HEK293 (cell line): Measurements from ENCODE around the gene ERBIN.
A peak's percentile ranks its signal among the peaks of the same experiment; 100 is the strongest.
"Not testable (repeated sequence)": the region's sequence is repeated elsewhere in the genome, so short reads cannot be mapped to it uniquely, and the experiment has no call there.

Experiments used
- CTCF ChIA-PET: fragments of 350-600 bp; formaldehyde crosslinking; extraction: SDS; loops from one replicate; lab custom pipeline; 2021; ENCODE audit warnings: antibody characterized with exemption; lab: Yijun Ruan, JAX
- POLR2A ChIA-PET: fragments of 300-600 bp; formaldehyde crosslinking; extraction: SDS; loops from one replicate; lab custom pipeline; 2020; ENCODE audit warnings: antibody characterized with exemption, inconsistent platforms; lab: Yijun Ruan, JAX
- H3K27ac ChIP-seq: fragments of 200-500 bp; sonication (Bioruptor generic); 2 replicates; pipeline ENCODE4 v1.5.1; 2014; ENCODE audit warnings: low read depth, low read length, control low read depth, inconsistent platforms; ENCODE audit errors: extremely low read depth
- H3K36me3 ChIP-seq, 2 experiments: fragments of 200-500 bp in 1 of 2; sonication (Bioruptor generic) in 1 of 2; 1 replicate in 1 of 2; 2 replicates in 1 of 2; pipeline ENCODE4 v1.5.1; 2014 to 2017; ENCODE audit warnings: inconsistent platforms in 2 of 2, low read length in 2 of 2; ENCODE audit not compliant: control insufficient read depth in 2 of 2, insufficient read depth in 1 of 2
- H3K4me1 ChIP-seq: fragments of 200-500 bp; sonication (Bioruptor generic); 2 replicates; pipeline ENCODE4 v1.5.1; 2014; ENCODE audit warnings: mild to moderate bottlenecking, low read length, inconsistent platforms; ENCODE audit not compliant: control insufficient read depth, insufficient read depth
- H3K4me3 ChIP-seq: 2 replicates; pipeline ENCODE4 v1.5.1; 2011; ENCODE audit warnings: low read depth, mild to moderate bottlenecking, control low read depth, low read length, moderate library complexity
- H3K9me3 ChIP-seq: fragments of 200-500 bp; sonication (Bioruptor generic); 2 replicates; pipeline ENCODE4 v1.5.1; 2014; ENCODE audit warnings: low read depth, low read length, inconsistent platforms; ENCODE audit not compliant: control insufficient read depth, insufficient read depth
- AEBP2 ChIP-seq: fragments of 450-650 bp; formaldehyde crosslinking; IDR thresholded peaks from 2 replicates; pipeline ENCODE4 v1.5.1; 2016; ENCODE audit warnings: missing biosample characterization, missing genetic modification characterization, borderline replicate concordance
- MZF1 ChIP-seq: fragments of 450-650 bp; formaldehyde crosslinking; IDR thresholded peaks from 2 replicates; pipeline ENCODE4 v1.5.1; 2017; ENCODE audit warnings: missing biosample characterization, missing genetic modification characterization, borderline replicate concordance
- SALL2 ChIP-seq: fragments of 450-650 bp; formaldehyde crosslinking; IDR thresholded peaks from 2 replicates; pipeline ENCODE4 v1.5.0; 2017; ENCODE audit warnings: missing biosample characterization, mild to moderate bottlenecking, missing genetic modification characterization, borderline replicate concordance
- SCRT2 ChIP-seq: fragments of 450-650 bp; formaldehyde crosslinking; IDR thresholded peaks from 2 replicates; pipeline ENCODE4 v1.5.1; 2016; ENCODE audit warnings: missing biosample characterization, missing genetic modification characterization
- ZBTB7A ChIP-seq: fragments of 450-650 bp; formaldehyde crosslinking; IDR thresholded peaks from 2 replicates; pipeline ENCODE4 v1.5.1; 2016; ENCODE audit warnings: low read depth, missing biosample characterization, missing genetic modification characterization
- ZFP3 ChIP-seq: fragments of 450-650 bp; formaldehyde crosslinking; IDR thresholded peaks from 2 replicates; pipeline ENCODE4 v1.5.1; 2016; ENCODE audit warnings: low read depth, missing biosample characterization, missing genetic modification characterization
- ZNF146 ChIP-seq: fragments of 450-650 bp; formaldehyde crosslinking; IDR thresholded peaks from 2 replicates; pipeline ENCODE4 v1.5.1; 2016; ENCODE audit warnings: missing biosample characterization, missing genetic modification characterization
- ZNF169 ChIP-seq: fragments of 450-650 bp; formaldehyde crosslinking; IDR thresholded peaks from 2 replicates; pipeline ENCODE4 v1.5.1; 2016; ENCODE audit warnings: missing biosample characterization, missing genetic modification characterization
- ZNF175 ChIP-seq: fragments of 450-650 bp; formaldehyde crosslinking; IDR thresholded peaks from 2 replicates; pipeline ENCODE4 v1.5.1; 2016; ENCODE audit warnings: missing biosample characterization, missing genetic modification characterization
- ZNF211 ChIP-seq: fragments of 450-650 bp; formaldehyde crosslinking; IDR thresholded peaks from 2 replicates; pipeline ENCODE4 v1.5.1; 2016; ENCODE audit warnings: low read depth, missing biosample characterization, missing genetic modification characterization
- ZNF274 ChIP-seq, 2 experiments: fragments of 200-500 bp in 1 of 2; fragments of 450-650 bp in 1 of 2; sonication (Bioruptor generic) in 1 of 2; formaldehyde crosslinking in 1 of 2; IDR thresholded peaks; 2 replicates each; pipeline versions ENCODE4 v1.5.1 to v1.6.1; 2014 to 2016; ENCODE audit warnings: borderline replicate concordance in 1 of 2, inconsistent platforms in 1 of 2, low read length in 1 of 2, missing biosample characterization in 1 of 2, missing genetic modification characterization in 1 of 2
- ZNF302 ChIP-seq: fragments of 450-650 bp; formaldehyde crosslinking; IDR thresholded peaks from 2 replicates; pipeline ENCODE4 v1.5.1; 2016; ENCODE audit warnings: missing biosample characterization, missing genetic modification characterization, low read depth
- ZNF544 ChIP-seq: fragments of 450-650 bp; formaldehyde crosslinking; IDR thresholded peaks from 2 replicates; pipeline ENCODE4 v1.5.0; 2017; ENCODE audit warnings: missing biosample characterization, missing genetic modification characterization
- ZNF561 ChIP-seq: fragments of 450-650 bp; IDR thresholded peaks from 2 replicates; pipeline ENCODE4 v1.5.1; 2018; ENCODE audit warnings: missing biosample characterization, missing genetic modification characterization, borderline replicate concordance
- ZNF580 ChIP-seq: fragments of 450-650 bp; formaldehyde crosslinking; IDR thresholded peaks from 2 replicates; pipeline ENCODE4 v1.5.1; 2016; ENCODE audit warnings: missing biosample characterization, missing genetic modification characterization
- ZNF626 ChIP-seq: fragments of 450-650 bp; sonication (Bioruptor Pico); formaldehyde crosslinking; IDR thresholded peaks from 2 replicates; pipeline ENCODE4 v1.5.1; 2018; ENCODE audit warnings: missing biosample characterization, missing genetic modification characterization, inconsistent platforms
- ZNF776 ChIP-seq: fragments of 450-650 bp; formaldehyde crosslinking; IDR thresholded peaks from 2 replicates; pipeline ENCODE4 v1.5.0; 2017; ENCODE audit warnings: missing biosample characterization, missing genetic modification characterization, borderline replicate concordance
- ZSCAN18 ChIP-seq: fragments of 450-650 bp; formaldehyde crosslinking; IDR thresholded peaks from 2 replicates; pipeline ENCODE4 v1.5.1; 2016; ENCODE audit warnings: missing biosample characterization, missing genetic modification characterization
- ZSCAN4 ChIP-seq: fragments of 450-650 bp; formaldehyde crosslinking; IDR thresholded peaks from 2 replicates; pipeline ENCODE4 v1.5.1; 2017; ENCODE audit warnings: missing biosample characterization, missing genetic modification characterization

The ERBIN gene

GRCh38 chr5:65971643-65972042, 45.3 kb downstream of the ERBIN start:
- CTCF ChIA-PET, result interaction anchor here (0.9 kb wide), 1 partner anchor 228 kb away, joined by 3 read pairs; no protein-coding TSS in a partner anchor
- H3K4me1 ChIP-seq, result peaks cover 18% of the 10 kb centered on the region
- TF ChIP-seq MZF1 (tag by site-specific recombination) (no peak), ZNF544 (tag by site-specific recombination) (no peak), ZBTB7A (tag by site-specific recombination) (no peak), ZFP3 (tag by site-specific recombination) (no peak), ZSCAN18 (tag by site-specific recombination) (no peak), SCRT2 (tag by site-specific recombination) (no peak), ZNF776 (tag by site-specific recombination) (no peak), ZNF561 (tag by site-specific recombination) (no peak), SALL2 (tag by site-specific recombination) (no peak), ZNF211 (tag by site-specific recombination) (no peak), AEBP2 (tag by site-specific recombination) (no peak), ZNF626 (tag by site-specific recombination) (no peak), ZNF274 (IDR thresholded peaks at IDR 0.05; ENCODE audit: low read length) (no peak), ZNF274 (tag by site-specific recombination; IDR thresholded peaks at IDR 0.05; ENCODE audit: borderline replicate concordance) (no peak), ZNF302 (tag by site-specific recombination) (no peak), ZSCAN4 (no peak), ZNF175 (tag by site-specific recombination) (no peak), ZNF169 (tag by site-specific recombination) (no peak)
- POLR2A ChIA-PET, result no interaction called here
- H3K4me3 ChIP-seq, result no peak overlapping the region
- peaks cover 0 to 4% of the 10 kb centered on the region in 2 experiments; a peak in 1 of 3 replicates for H3K36me3 ChIP-seq
- H3K27ac ChIP-seq, result no peak overlapping the region
- H3K9me3 ChIP-seq, result no peaks in the 10 kb centered on the region

GRCh38 chr5:65972896-65973295, 46.5 kb downstream of the ERBIN start:
- peaks cover 18% of the 10 kb centered on the region for H3K4me1 ChIP-seq
- H3K27ac ChIP-seq, POLR2A ChIA-PET, H3K36me3 ChIP-seq, H3K9me3 ChIP-seq, H3K4me3 ChIP-seq: not testable (repeated sequence)
- CTCF ChIA-PET, result interaction anchor here (0.7 kb wide), 1 partner anchor 71 kb away, joined by 3 read pairs; no protein-coding TSS in a partner anchor
- peak; percentile 92 for TF ChIP-seq ZNF146 (tag by site-specific recombination)
- 0 out of 2 replicates have a peak, but pooled peaks have one; percentile 38 for TF ChIP-seq ZNF580
